Spleen (tissue), 11 donors: Measurements from ENCODE around the gene KCNF1. TPM values are rescaled to one million over a fixed set of nuclear protein-coding genes. Genes with fewer than 3 reads are reported as not detected.
A peak's percentile ranks its signal among the peaks of the same experiment; 100 is the strongest.

Experiments used
- DNase-seq: peaks from one replicate; pipeline ENCODE4 v3.0.0-alpha.2; 2020
- H3K27ac ChIP-seq, 8 donors: fragments of 200-600 bp; sonication (generic) in 7 of 8; 1 replicate in 4 of 8; 2 replicates in 4 of 8; pipeline versions ENCODE4 v1.5.0 to v1.8.0; 2016 to 2021; ENCODE audit warnings: inconsistent platforms in 4 of 8, mild to moderate bottlenecking in 4 of 8, moderate library complexity in 1 of 8
- H3K27me3 ChIP-seq, 7 donors: fragments of 200-600 bp; sonication (generic) in 6 of 7; replicated peaks in 1 of 7; 1 replicate in 4 of 7; 2 replicates in 3 of 7; pipeline versions ENCODE4 v1.5.0 to v1.8.0; 2016 to 2021; ENCODE audit warnings: inconsistent platforms in 3 of 7, mild to moderate bottlenecking in 1 of 7
- H3K36me3 ChIP-seq, 6 donors: fragments of 200-600 bp; sonication (generic) in 5 of 6; 1 replicate in 4 of 6; 2 replicates in 2 of 6; pipeline versions ENCODE4 v1.5.0 to v1.8.0; 2016 to 2021; ENCODE audit warnings: inconsistent platforms in 2 of 6
- H3K4me1 ChIP-seq, 6 donors: fragments of 200-600 bp; sonication (generic) in 5 of 6; 1 replicate in 3 of 6; 2 replicates in 3 of 6; pipeline versions ENCODE4 v1.5.0 to v1.8.0; 2016 to 2021; ENCODE audit warnings: inconsistent platforms in 3 of 6
- H3K4me3 ChIP-seq, 8 donors: fragments of 200-600 bp; sonication (generic) in 7 of 8; 1 replicate in 4 of 8; 2 replicates in 4 of 8; pipeline versions ENCODE4 v1.5.0 to v1.8.0; 2016 to 2021; ENCODE audit warnings: inconsistent platforms in 4 of 8, mild to moderate bottlenecking in 4 of 8, moderate library complexity in 2 of 8
- H3K9me3 ChIP-seq, 8 donors: fragments of 200-600 bp; sonication (generic) in 7 of 8; 1 replicate in 4 of 8; 2 replicates in 4 of 8; pipeline versions ENCODE4 v1.5.0 to v1.8.0; 2016 to 2021; ENCODE audit warnings: inconsistent platforms in 4 of 8
- POLR2A ChIP-seq, 3 donors: fragments of 450-650 bp; IDR thresholded peaks; one replicate each; pipeline ENCODE4 v1.5.1; 2017; ENCODE audit warnings: antibody characterized with exemption in 3 of 3, mild to moderate bottlenecking in 1 of 3
- POLR2AphosphoS5 ChIP-seq, 3 donors: sonication (generic); formaldehyde crosslinking; IDR thresholded peaks; one replicate each; pipeline ENCODE4 v1.5.1; 2017; ENCODE audit warnings: antibody characterized with exemption in 3 of 3
- WGBS, 5 donors: extraction: QIAGEN DNeasy Blood & Tissue Kit in 3 of 5; methylation state at CpG; one replicate each; pipeline versions ENCODE4 v1.1.5 to v1.1.7; 2013 to 2018; 5-methylcytosine and 5-hydroxymethylcytosine counted together
- intact Hi-C: fragments of 100-400 bp; cut with DNase I; formaldehyde crosslinking; loops from one replicate; pipeline ENCODE4 v1.15.0; 2023; ENCODE audit warnings: low total_unique reads
- polyA plus RNA-seq, 3 donors: library from polyadenylated mRNA; stranded (reverse); fragments of 200-250 nt; gene quantifications; one replicate each; pipeline ENCODE4 v1.2.1, GENCODE V29; 2013
- total RNA-seq, 7 donors: library from RNA; depleted of rRNA in 3 of 7; stranded (reverse); fragments of >200 nt in 3 of 7; fragmentation: NEBNext Ultra II Directional in 4 of 7; extraction: Animal tissue kit (Norgen Biotek cat#: 25700) in 4 of 7; gene quantifications; one replicate each; pipeline versions ENCODE4 v1.1.0 to v1.2.1, GENCODE V29; 2016 to 2021
- TF ChIP-seq, protein P1 (sequence below), 11 experiments: fragments of 200-600 bp in 7 of 11; fragments of 450-650 bp in 4 of 11; sonication (generic) in 4 of 11; IDR thresholded peaks in 8 of 11; conservative IDR thresholded peaks in 3 of 11; 1 replicate in 7 of 11; 2 replicates in 4 of 11; pipeline versions ENCODE4 v1.4.0 to v1.8.0; 2016 to 2021; ENCODE audit warnings: antibody characterized with exemption in 11 of 11, inconsistent platforms in 4 of 11, mild to moderate bottlenecking in 1 of 11
- donor health status: healthy with polysubstance abuse.
- donor health status: DM: no; HTN: no; CAD: no; lungs with moderate emphysema.
- donor health status: DM: no; HTN: no; CAD: no.
- donor health status: Bipolar disorder and iron deficiency.
- donor health status: healthy.
- donor health status: DM: no; HTN: no; CAD: no.
- donor health status: DM: yes; HTN: yes; CAD: no.

The KCNF1 gene
- total and polyA plus RNA-seq, 10 donors, result 0.16 to 1.2 (median 0.57) TPM; not detected in 3

DNA sequence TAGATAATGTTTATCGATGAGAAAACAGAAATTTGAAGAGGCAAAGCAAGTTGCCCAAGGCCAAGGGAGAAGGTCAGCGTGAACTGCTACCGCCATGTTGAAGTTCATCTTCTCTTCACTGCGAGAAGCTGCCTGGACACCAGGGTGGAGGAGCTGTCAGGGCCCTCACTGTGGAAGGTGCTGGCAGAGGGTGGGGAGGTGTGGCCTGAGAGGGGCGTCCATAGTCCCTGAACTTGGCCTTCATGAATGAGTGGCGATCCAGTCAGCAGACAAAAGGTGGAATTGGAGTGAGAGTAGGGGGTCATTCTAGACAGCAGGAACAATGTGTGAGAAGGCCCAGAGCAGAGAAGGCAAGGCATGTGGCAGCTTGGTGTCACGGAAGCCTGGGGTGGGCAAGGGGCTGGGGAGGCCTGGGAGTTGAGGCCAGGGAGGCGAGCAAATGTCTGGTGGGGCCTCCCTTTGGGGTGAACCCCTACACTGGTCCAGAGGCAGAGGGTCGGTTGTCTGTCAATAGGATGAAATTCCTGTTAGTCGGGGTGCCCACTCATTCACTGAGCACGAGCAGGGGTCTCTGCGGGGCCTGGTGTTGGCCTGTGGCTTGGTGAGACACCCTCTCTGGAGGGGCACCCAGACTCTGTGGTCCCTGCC lies 33.3 kb upstream of the KCNF1 start:
- no peak for DNase-seq
- no peak overlapping the region for H3K27ac ChIP-seq
- peaks cover 0 to 18% (median 9%) of the 10 kb centered on the region in 6 donors for H3K4me1 ChIP-seq
- WGBS, 5 donors, result 83 to 92% (median 88%) methylated on average over 12 of the region's 12 CpGs
- H3K4me3 ChIP-seq, result no peak overlapping the region
- H3K9me3 ChIP-seq, result no peaks in the 10 kb centered on the region
- H3K36me3 ChIP-seq, result no peaks in the 10 kb centered on the region
- intact Hi-C loops, result no loop called here
- TF ChIP-seq POLR2AphosphoS5 (IDR thresholded peaks at IDR 0.05) (no peak), POLR2A (IDR thresholded peaks at IDR 0.05) (no peak)
- TF ChIP-seq, protein P1, sequence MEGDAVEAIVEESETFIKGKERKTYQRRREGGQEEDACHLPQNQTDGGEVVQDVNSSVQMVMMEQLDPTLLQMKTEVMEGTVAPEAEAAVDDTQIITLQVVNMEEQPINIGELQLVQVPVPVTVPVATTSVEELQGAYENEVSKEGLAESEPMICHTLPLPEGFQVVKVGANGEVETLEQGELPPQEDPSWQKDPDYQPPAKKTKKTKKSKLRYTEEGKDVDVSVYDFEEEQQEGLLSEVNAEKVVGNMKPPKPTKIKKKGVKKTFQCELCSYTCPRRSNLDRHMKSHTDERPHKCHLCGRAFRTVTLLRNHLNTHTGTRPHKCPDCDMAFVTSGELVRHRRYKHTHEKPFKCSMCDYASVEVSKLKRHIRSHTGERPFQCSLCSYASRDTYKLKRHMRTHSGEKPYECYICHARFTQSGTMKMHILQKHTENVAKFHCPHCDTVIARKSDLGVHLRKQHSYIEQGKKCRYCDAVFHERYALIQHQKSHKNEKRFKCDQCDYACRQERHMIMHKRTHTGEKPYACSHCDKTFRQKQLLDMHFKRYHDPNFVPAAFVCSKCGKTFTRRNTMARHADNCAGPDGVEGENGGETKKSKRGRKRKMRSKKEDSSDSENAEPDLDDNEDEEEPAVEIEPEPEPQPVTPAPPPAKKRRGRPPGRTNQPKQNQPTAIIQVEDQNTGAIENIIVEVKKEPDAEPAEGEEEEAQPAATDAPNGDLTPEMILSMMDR (IDR thresholded peaks at IDR 0.05 in 8 of 11, conservative IDR thresholded peaks at IDR 0.05 in 3 of 11), result no peak
- H3K27me3 ChIP-seq, result peaks cover 0 to 15% (median 0%) of the 10 kb centered on the region in 7 donors

DNA sequence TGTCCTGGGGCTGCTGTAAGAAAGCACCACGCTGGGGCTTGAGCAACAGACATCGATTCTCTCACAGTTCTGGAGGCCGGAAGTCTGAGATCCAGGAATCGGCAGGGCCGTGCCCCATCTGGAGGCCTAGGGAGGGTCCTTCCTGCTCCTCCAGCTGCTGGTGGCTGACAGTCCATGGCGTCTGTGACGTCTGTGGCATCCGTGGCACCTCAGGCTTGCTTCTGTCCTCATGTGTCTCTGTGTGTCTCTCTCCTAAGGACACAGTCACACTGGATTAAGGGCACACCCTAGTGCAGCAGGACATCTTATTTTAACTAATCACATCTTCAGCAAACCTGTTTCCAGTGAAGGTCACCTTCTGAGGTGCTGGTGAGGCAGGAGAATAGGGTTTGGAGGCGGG lies 32.6 kb upstream of the KCNF1 start:
- 69 to 93% (median 73%) methylated on average over 9 of the region's 9 CpGs for WGBS, 5 donors
- intact Hi-C loops, result no loop called here

DNA sequence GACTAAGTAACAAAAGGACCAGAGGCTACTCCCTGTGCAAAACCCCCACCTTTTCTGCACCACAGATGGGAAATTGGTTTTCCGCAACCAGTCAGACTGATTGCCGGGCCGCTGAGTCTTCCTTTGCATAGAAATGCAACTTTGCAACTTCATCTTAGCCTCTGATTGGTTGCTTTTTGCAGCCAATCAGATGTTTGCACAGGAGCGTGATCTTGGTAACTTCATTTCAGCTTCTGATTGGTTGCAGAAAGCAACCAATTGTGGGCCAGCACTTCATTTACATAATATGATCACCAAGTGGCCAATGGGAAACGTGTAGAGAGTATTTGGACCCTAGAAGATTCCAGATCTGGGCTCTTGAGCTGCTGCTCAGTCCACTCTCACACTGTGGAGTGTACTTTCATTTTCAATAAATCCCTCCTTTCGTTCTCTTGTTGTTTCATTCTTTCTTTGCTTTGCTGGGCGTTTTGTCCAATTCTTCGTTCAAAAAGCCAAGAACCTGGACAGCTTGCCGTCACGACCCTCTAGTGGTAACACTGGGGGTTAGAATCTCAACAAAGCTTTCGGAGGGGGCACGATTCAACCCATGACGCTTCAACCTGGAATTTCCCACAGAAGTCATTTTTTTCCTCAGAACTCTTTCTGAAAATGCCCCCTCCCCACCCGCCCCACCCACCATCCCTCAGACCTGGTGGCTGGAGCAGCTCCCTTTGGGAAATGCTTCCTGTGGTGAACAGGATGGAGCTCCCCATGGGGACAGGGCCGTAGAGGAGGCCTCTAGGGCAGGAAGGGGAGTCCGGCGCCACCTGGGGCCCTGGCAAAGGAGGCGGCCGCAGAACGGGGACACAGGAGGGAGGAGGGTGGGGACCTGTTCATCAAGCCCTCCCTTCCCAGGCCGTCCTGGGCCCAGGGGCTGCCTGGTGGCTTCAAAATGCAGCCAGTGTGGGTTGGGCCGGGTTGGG lies 31.8 kb upstream of the KCNF1 start:
- Histone ChIP-seq H3K4me1 (peaks cover 0 to 28% (median 13%) of the 10 kb centered on the region in 6 donors), H3K27me3 (peaks cover 0 to 15% (median 0%) of the 10 kb centered on the region in 7 donors), H3K9me3 (no peaks in the 10 kb centered on the region), H3K4me3 (peak overlapping the region in 1 of 8 donors; percentile 55), H3K27ac (peak overlapping the region in 1 of 8 donors; percentile 75), H3K36me3 (no peaks in the 10 kb centered on the region)
- TF ChIP-seq, protein P1 (IDR thresholded peaks at IDR 0.05 in 8 of 11, conservative IDR thresholded peaks at IDR 0.05 in 3 of 11), result no peak
- no peak for TF ChIP-seq POLR2AphosphoS5 (IDR thresholded peaks at IDR 0.05)
- no peak for TF ChIP-seq POLR2A (IDR thresholded peaks at IDR 0.05)
- WGBS, 5 donors, result 77 to 92% (median 83%) methylated on average over 17 to 22 of the region's 22 CpGs
- DNase-seq, result no peak
- intact Hi-C loops, result no loop called here

More for the DNA sequence above, 32.6 kb upstream of the KCNF1 start:
- no peaks in the 10 kb centered on the region for H3K9me3 ChIP-seq
- peaks cover 0 to 22% (median 10%) of the 10 kb centered on the region in 6 donors for H3K4me1 ChIP-seq
- peaks cover 0 to 15% (median 0%) of the 10 kb centered on the region in 7 donors for H3K27me3 ChIP-seq
- TF ChIP-seq POLR2AphosphoS5 (IDR thresholded peaks at IDR 0.05), result no peak
- no peak for TF ChIP-seq POLR2A (IDR thresholded peaks at IDR 0.05)
- TF ChIP-seq, protein P1 (IDR thresholded peaks at IDR 0.05 in 8 of 11, conservative IDR thresholded peaks at IDR 0.05 in 3 of 11), result no peak
- H3K36me3 ChIP-seq, result no peaks in the 10 kb centered on the region
- no peak for DNase-seq
- H3K4me3 ChIP-seq, result no peak overlapping the region
- no peak overlapping the region for H3K27ac ChIP-seq
